LoVo (cell line): Measurements from ENCODE around the gene THAP12.
A peak's percentile ranks its signal among the peaks of the same experiment; 100 is the strongest.
"Not testable (repeated sequence)": the region's sequence is repeated elsewhere in the genome, so short reads cannot be mapped to it uniquely, and the experiment has no call there.

ENCODE experiments used
- DNase-seq: peaks from one replicate; pipeline ENCODE4 v3.0.0-alpha.2; 2016; ENCODE audit warnings: low spot score

THAP12 gene

GRCh38 chr11:76380977-76381719 is at the start of gene THAP12, which contains the start of gene GVQW3:
Gene THAP12 (minus strand): TSS chr11:76381132. CDS start chr11:76380836, 296 bp downstream.
Gene GVQW3 (plus strand): TSS chr11:76381323. CDS start chr11:76381829, 506 bp downstream.
- peak; percentile 97 for DNase-seq

DNA sequence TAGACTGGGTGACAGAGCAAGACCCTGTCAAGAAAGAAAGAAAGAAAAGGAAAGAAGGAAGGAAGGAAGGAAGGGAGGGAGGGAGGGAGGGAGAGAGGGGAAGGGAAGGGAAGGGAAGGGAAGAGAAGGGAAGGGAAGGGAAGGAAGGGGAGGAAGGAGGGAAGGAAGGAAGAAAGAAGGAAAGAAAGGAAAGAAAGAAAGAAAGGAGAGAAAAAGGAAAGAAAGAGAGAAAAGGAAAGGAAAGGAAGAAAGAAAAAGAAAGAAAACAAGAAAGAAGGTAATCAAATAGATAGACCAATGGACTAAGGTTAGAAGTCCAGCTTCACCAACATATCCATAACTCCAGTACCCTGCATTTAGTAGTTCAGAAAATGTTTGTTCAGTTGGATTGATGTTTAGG is 45.7 kb upstream of the THAP12 start:
- no peak for DNase-seq

DNA sequence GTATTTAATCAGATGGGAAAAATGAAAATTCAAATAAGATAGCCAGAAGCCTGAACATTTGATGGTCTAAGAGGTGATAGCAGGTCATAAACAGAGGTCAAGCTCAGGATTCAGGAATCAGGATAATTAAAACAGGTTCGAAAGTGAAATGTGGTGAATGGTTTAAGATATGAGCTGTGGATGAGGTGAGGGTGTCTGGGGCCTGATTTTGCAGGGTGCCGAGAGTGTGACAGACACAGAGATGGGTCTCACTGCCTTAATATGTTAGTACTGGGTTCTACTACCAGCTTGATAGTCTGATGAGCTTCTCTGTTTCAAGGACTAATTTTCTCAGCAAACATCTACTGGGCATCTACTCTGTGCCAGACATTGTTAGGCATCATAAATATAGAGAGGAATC is 44.0 kb upstream of the THAP12 start:
- DNase-seq = no peak

DNA sequence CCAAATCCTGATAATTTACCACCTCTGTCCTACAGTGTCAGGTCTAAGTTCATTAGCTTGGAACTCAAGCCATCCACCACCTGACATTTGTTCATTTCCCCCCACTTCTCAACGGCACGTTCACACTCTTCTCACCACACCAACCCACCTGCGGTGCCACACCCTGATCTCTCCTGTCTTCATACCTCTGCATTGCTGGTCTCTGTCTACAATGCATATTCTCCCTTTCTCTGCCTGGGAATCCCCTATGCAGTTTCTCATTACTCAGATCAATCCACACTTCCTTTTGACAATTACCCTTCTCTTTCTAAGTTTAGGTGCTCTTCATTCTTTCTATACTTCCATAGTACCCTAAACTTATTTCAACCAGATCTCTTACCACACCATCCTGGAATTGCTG is 43.4 kb upstream of the THAP12 start:
- no peak for DNase-seq

DNA sequence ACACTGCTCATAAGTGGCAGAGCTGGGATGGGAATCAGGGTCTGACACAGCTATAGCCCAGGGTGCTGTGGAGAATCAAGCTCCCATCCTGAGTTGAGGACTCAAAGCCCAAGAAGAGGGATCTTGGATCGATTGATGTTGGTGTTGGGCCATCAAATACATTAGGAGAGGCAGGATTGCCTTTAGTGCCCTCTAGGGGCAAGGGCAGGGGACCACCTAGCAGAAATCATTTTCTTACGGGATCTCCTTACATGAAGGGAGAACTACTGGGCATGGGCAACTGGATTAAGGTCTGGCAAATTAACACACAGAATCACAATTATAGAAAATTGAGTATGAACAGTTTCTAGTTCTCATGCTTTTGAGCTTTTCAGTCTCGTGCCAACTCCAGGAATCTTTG is 39.0 kb upstream of the THAP12 start:
- DNase-seq = no peak

DNA sequence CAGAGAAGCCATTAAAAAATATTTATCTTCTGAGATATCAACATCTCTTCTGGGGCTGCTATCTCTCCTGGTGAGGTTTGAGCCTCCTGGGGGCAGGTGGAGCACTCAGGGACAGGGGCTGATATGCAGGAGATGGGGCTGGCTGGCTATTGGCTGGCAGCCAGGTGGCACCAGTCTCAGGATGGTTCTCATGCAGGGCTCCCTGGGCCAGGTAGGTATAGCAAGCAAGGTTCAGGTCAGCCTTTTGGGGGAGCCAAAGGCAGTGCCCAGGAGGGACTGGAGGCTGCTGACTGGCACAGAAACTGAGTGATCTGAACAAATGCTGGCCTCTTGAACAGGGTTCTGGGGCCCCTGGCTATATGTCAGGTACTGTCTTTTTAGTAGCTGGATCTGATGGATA is 34.1 kb upstream of the THAP12 start:
- no peak for DNase-seq

DNA sequence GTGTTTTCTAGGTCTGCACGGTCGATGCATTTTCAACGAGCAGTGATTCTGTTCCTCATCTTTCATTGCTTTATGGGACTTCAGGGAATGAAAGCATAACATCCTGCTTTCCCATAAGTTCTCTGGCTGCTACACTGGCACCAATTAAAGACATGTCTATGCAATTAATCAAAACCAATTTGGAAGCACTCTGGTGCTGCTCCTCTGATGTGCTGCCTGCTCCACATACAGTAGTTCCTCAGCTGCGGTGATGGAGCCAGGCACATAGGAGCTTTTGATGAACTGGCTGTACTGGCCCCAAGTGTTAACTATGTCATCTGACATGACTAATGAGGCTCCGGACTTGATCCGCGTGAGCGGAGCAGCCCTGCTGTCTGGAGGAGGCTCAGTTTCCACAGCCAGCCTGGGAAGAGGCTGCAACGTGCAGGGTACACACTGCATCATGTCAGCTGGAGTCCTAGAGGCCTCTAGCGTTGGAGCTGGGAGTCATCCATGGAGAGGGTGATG is 30.0 kb upstream of the THAP12 start:
- no peak for DNase-seq

GRCh38 chr11:76408171-76408965 is 27.4 kb upstream of the THAP12 start:
- DNase-seq = no peak

DNA sequence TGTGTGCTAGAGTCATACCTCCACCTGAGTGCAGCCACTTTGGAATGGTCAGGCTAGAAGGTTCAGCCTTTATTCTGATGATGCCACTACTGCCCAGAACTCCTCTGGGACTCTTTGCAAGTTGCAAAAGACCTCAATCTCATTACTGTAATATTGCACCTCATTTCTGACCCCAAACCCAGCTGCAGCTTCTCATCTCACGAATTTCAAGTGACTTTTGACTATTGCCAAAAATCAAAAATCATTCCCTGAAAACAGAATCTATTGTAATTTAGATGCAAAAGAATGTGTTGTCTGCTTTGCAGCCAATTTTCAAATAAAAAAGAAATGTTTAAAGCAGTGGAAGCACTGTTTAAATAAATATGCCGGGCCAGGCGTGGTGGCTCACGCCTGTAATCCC is 25.4 kb upstream of the THAP12 start:
- DNase-seq = no peak

GRCh38 chr11:76401484-76401883 is 20.6 kb upstream of the THAP12 start:
- DNase-seq = not testable (repeated sequence)

GRCh38 chr11:76400967-76401366 is 20.0 kb upstream of the THAP12 start:
- no peak for DNase-seq

DNA sequence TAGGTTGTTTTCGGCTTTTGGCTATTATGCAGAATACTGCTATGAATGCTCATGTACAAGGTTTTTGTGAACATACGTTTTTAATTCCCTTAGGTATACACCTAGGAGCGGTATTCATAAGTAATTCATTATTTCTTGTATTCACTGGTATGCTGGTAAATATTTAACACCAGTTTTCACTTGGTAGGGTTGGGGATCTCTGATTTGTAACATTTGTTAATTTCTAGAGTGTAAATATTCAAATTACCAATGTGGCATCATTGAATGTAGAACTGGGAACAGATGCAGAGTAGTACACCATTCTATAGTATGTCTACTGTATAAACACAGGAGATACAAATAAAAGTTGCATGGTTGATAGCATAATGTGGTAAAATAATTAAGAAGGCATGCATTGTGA is 16.5 kb upstream of the THAP12 start:
- DNase-seq = no peak

DNA sequence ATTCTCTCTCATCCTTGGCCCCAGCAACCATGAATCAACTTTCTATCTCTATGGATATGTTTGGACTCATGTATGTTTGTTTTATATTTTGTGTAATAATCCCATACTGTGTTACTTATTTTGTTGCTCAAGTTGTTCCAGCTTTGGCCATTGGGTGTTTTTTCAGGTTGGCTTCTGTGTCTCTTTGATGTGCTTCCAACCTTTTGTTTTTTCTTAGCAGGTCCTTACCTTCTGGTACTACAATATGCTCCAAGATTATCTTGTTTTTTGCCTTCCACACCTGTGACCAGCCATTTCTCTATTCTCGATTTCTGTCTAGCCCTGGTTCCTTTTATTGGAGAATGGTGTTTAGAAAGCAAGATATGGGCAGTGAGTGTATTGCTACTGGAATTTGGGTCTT is 14.4 kb upstream of the THAP12 start:
- no peak for DNase-seq

DNA sequence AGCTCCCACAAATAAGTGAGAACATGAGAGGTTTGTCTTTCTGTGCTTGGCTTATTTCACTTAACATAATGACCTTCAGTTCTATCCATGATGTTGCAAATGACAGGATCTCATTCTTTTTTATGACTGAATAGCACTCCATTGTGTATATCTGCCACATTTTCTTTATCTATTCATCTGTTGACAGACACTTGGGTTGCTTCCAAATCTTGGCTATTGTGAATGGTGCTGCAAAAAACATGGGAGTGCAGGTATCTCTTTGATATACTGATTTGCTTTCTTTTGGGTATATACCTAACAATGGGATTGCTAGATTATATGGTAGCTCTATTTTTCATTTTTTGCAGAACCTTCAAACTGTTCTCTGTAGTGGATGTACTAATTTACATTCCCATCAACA is 13.5 kb upstream of the THAP12 start:
- no peak for DNase-seq

DNA sequence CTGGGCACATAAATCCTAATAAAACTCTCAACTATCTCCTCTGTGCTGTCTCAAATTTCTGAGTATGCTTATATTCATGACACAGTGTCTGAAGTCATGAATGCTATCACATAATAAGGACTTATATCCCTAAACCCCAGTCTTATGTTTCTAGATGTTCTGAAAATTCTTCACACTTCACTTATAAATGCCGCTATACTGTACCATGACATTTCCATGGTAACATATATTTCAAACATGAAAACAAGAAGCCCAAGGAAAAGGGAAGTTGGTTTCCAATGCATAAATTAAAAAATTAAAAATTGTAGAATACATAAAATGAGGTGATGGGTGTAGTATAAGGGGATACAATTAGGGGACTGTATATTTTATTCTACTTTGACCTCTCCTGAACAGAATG is 11.9 kb upstream of the THAP12 start:
- DNase-seq = no peak

DNA sequence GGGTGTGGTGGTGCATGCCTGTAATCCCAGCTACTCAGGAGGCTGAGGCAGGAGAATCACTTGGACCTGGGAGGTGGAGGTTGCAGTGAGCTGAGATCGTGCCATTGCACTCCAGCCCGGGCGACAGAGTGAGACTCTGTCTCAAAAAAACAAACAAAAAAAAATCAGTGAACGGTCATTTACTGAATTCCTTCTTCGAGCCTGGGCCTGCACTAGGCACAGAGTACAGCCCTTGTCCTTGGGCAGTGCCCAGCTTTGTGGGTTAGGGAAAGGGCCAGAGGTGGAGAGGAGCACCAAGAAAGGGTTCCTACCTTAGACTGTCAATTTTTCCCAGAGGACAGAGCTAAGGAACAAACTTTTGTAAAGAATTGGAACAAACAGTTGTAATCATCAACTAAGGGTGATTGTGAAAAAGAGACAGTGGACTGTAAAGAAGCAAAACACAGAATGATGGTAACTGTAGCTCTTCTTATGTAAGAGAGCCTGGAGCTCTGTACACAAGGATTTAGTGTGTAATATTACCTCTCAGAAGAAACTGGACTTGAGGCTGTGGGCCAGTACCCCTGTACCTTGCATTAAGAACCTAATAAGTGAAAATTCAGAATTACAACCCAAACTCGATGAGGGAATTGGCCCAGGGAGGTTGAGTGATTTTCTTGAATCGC is 11.0 kb upstream of the THAP12 start:
- DNase-seq = no peak

DNA sequence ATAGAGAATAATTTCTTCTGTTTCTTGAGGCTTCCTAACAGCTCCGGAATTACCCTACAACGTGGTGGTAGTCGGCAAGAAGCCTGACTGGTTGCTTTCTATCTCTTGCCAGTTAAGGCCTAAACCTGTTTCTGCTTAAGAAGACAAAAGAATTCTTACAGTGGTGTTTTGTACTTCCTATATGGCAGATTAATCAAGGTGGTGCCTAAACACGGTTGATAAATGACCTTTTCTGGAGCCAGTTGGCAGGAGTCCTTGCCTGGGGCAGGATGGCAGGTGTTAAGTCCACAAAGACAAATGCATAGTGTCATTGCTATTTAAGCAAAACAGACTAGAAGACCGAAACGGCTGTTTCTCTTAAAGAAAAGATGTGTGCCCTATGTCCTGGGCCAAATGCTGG is 10.1 kb upstream of the THAP12 start:
- no peak for DNase-seq

DNA sequence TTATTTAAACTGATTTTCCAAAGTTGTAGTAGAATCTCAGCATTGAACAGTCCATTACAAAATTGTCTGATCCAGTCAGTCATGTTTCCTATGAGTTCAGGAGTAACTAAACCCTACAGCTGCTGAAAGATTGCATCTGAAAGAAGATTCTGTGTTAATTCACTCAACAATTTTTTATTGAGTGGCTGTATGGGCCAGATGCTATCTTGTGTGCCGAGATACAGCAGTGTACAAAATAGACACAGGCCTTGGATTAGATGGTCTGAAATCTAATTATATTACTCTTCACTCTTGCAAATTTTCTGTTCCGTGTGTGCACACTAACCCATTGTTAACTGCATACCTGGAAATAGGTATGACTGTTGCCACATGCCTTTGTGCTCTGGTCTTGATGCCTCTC is 7.5 kb upstream of the THAP12 start:
- DNase-seq = no peak

GRCh38 chr11:76385903-76386302 is 5.0 kb upstream of the THAP12 start:
- no peak for DNase-seq

GRCh38 chr11:76382209-76382608 is 1.3 kb upstream of the THAP12 start:
- DNase-seq = no peak

DNA sequence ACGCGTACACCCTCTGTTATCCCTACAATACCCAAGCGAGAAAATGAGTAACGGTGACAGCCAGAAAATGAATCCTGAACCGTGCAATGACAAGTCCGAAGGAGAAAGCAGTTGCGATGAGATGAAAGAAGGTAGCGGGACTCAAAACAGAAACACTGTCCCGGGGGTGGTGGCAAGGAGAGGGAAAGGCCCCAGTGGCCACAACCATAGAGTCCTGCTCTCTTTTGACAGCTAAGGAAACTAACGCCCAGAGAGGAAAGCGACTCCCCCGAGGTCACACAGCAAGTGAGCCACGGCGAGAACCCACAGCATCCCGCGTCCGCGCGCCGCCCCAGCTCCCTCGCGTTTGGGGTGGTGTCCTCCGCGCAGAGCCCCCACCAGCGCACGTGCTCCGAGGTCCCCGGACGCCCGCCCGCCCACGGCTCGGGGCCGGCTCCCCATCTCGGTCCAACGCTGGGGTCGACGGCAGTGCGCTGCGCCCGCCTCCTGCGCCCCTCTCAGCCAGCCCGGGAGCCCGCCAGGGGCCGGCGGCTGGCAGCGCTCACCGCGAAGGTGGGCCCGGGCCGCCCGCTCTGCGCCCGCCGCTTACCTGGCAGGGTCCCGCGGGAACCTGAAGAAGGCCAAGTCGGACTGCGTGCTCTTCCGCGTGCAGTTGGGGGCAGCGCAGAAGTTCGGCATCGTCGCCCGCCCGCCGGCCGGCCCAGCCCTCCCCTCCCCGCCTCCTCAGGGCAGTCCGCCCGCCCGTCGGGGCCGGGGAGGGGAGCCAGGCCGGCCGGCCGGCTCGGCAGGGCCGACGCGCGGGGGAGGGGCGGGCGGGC is 564 bp downstream of the THAP12 start:
- peak; percentile 14 for DNase-seq

GRCh38 chr11:76379807-76380158 is 1.1 kb downstream of the THAP12 start:
- DNase-seq = no peak
